ENCODE measurements around the gene EFCAB6. TPM values are rescaled to one million over a fixed set of nuclear protein-coding genes. Genes with fewer than 3 reads are reported as not detected.

Gene EFCAB6
- total RNA-seq, 2 experiments from 2014 or later = 0.26 to 0.39 TPM

- ChIA-PET POLR2A (no interaction called here), CTCF (no interaction called here)
- peaks cover 2% of the 10 kb centered on the region for H3K27me3 Mint-ChIP-seq (ENCODE audit: low read depth)
- H3K4me1 Mint-ChIP-seq (ENCODE audit: low read depth) = no peaks in the 10 kb centered on the region
- no peaks in the 10 kb centered on the region for H3K9me3 Mint-ChIP-seq (ENCODE audit: insufficient read depth)
- H3K4me3 Mint-ChIP-seq = no peak overlapping the region
- H3K36me3 Mint-ChIP-seq (ENCODE audit: low read depth) = no peaks in the 10 kb centered on the region
- DNase-seq (no peak), ATAC-seq (no peak)
- no peak overlapping the region for H3K27ac Mint-ChIP-seq
Observed at GRCh38 chr22:43544289-43544673, 267.8 kb downstream of the EFCAB6 start.

GRCh38 chr22:43543522-43544288, 268.4 kb downstream of the EFCAB6 start:
- peaks cover 2% of the 10 kb centered on the region for H3K27me3 Mint-ChIP-seq (ENCODE audit: low read depth)
- ChIA-PET POLR2A (no interaction called here), CTCF (no interaction called here)
- H3K36me3 Mint-ChIP-seq (ENCODE audit: low read depth) = no peaks in the 10 kb centered on the region
- H3K4me1 Mint-ChIP-seq (ENCODE audit: low read depth) = no peaks in the 10 kb centered on the region
- H3K27ac Mint-ChIP-seq = no peak overlapping the region
- H3K9me3 Mint-ChIP-seq (ENCODE audit: insufficient read depth) = no peaks in the 10 kb centered on the region
- H3K4me3 Mint-ChIP-seq = no peak overlapping the region
- ATAC-seq (no peak), DNase-seq (no peak)

GRCh38 chr22:43542681-43543521, 269.2 kb downstream of the EFCAB6 start:
- H3K4me1 Mint-ChIP-seq (ENCODE audit: low read depth) = no peaks in the 10 kb centered on the region
- peaks cover 2% of the 10 kb centered on the region for H3K27me3 Mint-ChIP-seq (ENCODE audit: low read depth)
- ATAC-seq (no peak), DNase-seq (no peak)
- POLR2A ChIA-PET = no interaction called here
- H3K36me3 Mint-ChIP-seq (ENCODE audit: low read depth) = no peaks in the 10 kb centered on the region
- H3K9me3 Mint-ChIP-seq (ENCODE audit: insufficient read depth) = no peaks in the 10 kb centered on the region
- CTCF ChIA-PET = no interaction called here
- H3K4me3 Mint-ChIP-seq = no peak overlapping the region
- H3K27ac Mint-ChIP-seq = no peak overlapping the region

- H3K9me3 Mint-ChIP-seq (ENCODE audit: insufficient read depth) = no peaks in the 10 kb centered on the region
- no peak overlapping the region for H3K4me3 Mint-ChIP-seq
- H3K36me3 Mint-ChIP-seq (ENCODE audit: low read depth) = no peaks in the 10 kb centered on the region
- ATAC-seq = no peak
- no peak overlapping the region for H3K27ac Mint-ChIP-seq
- DNase-seq = no peak
- no peaks in the 10 kb centered on the region for H3K4me1 Mint-ChIP-seq (ENCODE audit: low read depth)
- ChIA-PET CTCF (no interaction called here), POLR2A (no interaction called here)
- peaks cover 2% of the 10 kb centered on the region for H3K27me3 Mint-ChIP-seq (ENCODE audit: low read depth)
Observed at GRCh38 chr22:43541462-43542407, 270.4 kb downstream of the EFCAB6 start.

DNA sequence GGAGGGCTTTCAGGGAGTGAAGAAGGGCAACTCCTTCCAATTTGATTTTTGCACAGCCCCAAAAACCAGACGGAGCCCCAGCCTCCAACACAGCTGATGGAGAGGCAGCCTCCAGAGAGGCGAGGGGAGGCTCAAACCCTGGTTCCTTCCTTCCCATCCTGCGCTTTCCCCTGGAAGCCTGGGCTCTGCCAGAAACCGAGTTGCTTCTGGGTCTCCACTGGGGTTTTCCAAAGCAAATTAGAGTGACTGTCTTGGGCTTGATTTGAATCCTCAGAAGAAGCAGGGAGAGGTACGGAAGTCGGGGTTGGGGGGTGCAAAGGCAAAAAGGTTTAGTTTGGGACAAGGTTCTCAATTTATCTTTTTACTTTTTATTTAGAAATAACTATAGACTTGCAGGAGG, 271.1 kb downstream of the EFCAB6 start:
- no peak for DNase-seq
- H3K36me3 Mint-ChIP-seq (ENCODE audit: low read depth) = no peaks in the 10 kb centered on the region
- H3K9me3 Mint-ChIP-seq (ENCODE audit: insufficient read depth) = no peaks in the 10 kb centered on the region
- no peaks in the 10 kb centered on the region for H3K27me3 Mint-ChIP-seq (ENCODE audit: low read depth)
- H3K4me1 Mint-ChIP-seq (ENCODE audit: low read depth) = no peaks in the 10 kb centered on the region
- POLR2A ChIA-PET = no interaction called here
- no peak for ATAC-seq
- H3K27ac Mint-ChIP-seq = no peak overlapping the region
- CTCF ChIA-PET = no interaction called here
- no peak overlapping the region for H3K4me3 Mint-ChIP-seq

GRCh38 chr22:43540529-43540923, 271.6 kb downstream of the EFCAB6 start:
- H3K27me3 Mint-ChIP-seq (ENCODE audit: low read depth) = no peaks in the 10 kb centered on the region

DNA sequence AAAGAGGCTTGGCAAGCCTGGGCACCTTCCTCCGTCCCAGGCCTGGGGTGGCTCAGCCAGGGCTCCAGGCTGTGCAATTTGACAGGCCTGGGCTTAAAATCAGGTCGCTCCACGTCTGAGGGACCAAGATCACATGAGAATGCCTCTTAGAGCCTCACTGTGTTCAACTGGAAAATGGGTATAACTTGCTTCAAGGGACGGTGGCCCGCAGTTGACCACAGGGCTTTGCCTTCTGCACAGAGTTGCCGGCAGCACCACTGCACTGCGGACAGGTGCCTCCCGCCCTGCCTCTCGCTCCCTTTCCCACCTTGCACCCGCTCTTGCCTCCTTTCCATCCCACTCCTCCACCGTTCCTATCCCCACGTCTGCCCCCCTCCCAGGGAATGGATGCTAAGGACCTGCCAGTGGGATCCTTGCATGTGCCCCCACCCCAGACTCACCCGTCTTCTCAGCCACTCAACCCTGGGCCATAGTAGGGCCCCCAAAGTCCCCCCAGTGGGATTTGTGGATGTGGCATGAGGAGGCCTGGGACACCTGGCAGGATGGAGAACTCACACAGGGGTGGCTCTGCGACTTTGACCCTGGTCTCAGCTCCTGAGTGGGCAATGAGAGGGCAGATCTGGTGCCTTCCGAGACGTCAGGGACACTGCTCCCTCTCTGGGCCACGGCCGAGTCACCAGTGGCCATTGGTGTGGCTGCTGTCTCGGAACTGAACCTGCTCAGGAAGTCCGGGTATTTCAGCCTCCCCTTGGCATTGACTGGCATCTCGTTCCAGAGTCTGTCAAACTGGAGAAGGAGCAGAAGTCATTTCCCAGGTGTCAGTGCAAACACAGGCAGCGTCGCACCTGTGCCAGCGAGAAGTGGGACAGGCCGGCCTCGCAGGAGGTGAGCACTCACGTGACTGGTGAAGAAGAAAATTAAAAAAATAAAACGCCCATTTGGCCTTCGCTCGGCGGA, 272.3 kb downstream of the EFCAB6 start:
- H3K4me3 Mint-ChIP-seq = no peak overlapping the region
- ATAC-seq = no peak
- no peaks in the 10 kb centered on the region for H3K9me3 Mint-ChIP-seq (ENCODE audit: insufficient read depth)
- no peak for DNase-seq
- H3K4me1 Mint-ChIP-seq (ENCODE audit: low read depth) = no peaks in the 10 kb centered on the region
- H3K36me3 Mint-ChIP-seq (ENCODE audit: low read depth) = no peaks in the 10 kb centered on the region
- ChIA-PET POLR2A (no interaction called here), CTCF (no interaction called here)
- no peaks in the 10 kb centered on the region for H3K27me3 Mint-ChIP-seq (ENCODE audit: low read depth)
- H3K27ac Mint-ChIP-seq = no peak overlapping the region

More at GRCh38 chr22:43540529-43540923, 271.6 kb downstream of the EFCAB6 start:
- no peak overlapping the region for H3K27ac Mint-ChIP-seq
- H3K4me3 Mint-ChIP-seq = no peak overlapping the region
- ChIA-PET CTCF (no interaction called here), POLR2A (no interaction called here)
- H3K36me3 Mint-ChIP-seq (ENCODE audit: low read depth) = no peaks in the 10 kb centered on the region
- no peaks in the 10 kb centered on the region for H3K9me3 Mint-ChIP-seq (ENCODE audit: insufficient read depth)
- no peaks in the 10 kb centered on the region for H3K4me1 Mint-ChIP-seq (ENCODE audit: low read depth)
- ATAC-seq = no peak
- no peak for DNase-seq

DNA sequence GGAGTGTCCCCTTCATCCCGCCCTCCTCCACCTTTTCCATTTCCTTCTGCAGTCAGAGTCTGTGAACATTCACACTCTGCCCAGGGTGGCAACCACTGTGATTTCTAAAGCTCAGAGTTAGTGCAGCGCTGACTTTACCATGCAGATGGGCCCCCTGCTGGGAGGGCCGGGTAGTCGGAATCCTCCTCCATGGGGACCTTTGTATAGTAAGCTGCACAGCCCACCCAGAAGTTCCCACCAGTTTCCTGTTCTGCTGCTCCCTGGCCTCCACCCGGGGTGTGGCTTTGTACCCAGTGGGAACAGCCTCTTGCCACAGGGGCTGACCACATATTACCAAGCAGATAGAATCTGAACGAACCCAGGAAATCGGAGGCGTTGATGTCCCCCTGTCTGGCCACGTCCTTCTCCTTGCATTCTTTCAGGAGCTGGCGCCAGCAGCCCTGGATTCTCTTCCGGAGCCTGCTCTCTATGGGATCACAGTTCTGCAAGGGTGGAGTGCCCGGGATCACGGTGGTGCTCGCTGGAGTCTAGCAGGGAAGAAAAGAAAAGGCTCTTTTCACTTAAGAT, 275.0 kb downstream of the EFCAB6 start:
- DNase-seq (no peak), ATAC-seq (no peak)
- Mint-ChIP-seq H3K9me3 (ENCODE audit: insufficient read depth) (no peaks in the 10 kb centered on the region), H3K4me1 (ENCODE audit: low read depth) (no peaks in the 10 kb centered on the region), H3K4me3 (no peak overlapping the region), H3K36me3 (ENCODE audit: low read depth) (no peaks in the 10 kb centered on the region), H3K27me3 (ENCODE audit: low read depth) (no peaks in the 10 kb centered on the region), H3K27ac (no peak overlapping the region)
- CTCF ChIA-PET = no interaction called here
- POLR2A ChIA-PET = no interaction called here

- H3K27me3 Mint-ChIP-seq (ENCODE audit: low read depth) = no peaks in the 10 kb centered on the region
- H3K27ac Mint-ChIP-seq = no peak overlapping the region
- ChIA-PET POLR2A (no interaction called here), CTCF (no interaction called here)
- no peaks in the 10 kb centered on the region for H3K36me3 Mint-ChIP-seq (ENCODE audit: low read depth)
- ATAC-seq (no peak), DNase-seq (no peak)
- H3K4me3 Mint-ChIP-seq = no peak overlapping the region
- no peaks in the 10 kb centered on the region for H3K9me3 Mint-ChIP-seq (ENCODE audit: insufficient read depth)
- no peaks in the 10 kb centered on the region for H3K4me1 Mint-ChIP-seq (ENCODE audit: low read depth)
Observed at GRCh38 chr22:43535741-43536140, 276.4 kb downstream of the EFCAB6 start.

DNA sequence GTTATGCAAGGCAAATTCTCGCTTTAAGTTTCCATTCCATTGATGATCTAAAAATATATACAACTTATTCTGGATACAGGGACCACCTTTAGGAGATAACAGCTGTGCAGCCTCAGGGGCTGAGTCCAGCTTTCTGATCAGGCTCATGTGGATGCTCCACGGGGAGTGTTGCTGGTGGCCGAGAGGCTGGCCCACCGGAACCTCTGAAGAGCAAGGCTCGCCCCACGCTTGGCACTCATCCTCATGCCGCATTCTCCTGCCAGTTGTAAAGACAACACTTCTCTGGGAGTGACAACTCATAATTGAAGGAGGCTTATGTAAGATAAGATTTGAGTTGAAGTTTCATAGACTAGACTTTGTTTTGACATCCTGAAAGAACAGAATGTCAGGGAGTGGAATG, 276.8 kb downstream of the EFCAB6 start:
- Mint-ChIP-seq H3K4me1 (ENCODE audit: low read depth) (no peaks in the 10 kb centered on the region), H3K27ac (no peak overlapping the region), H3K27me3 (ENCODE audit: low read depth) (no peaks in the 10 kb centered on the region), H3K4me3 (no peak overlapping the region), H3K36me3 (ENCODE audit: low read depth) (no peaks in the 10 kb centered on the region), H3K9me3 (ENCODE audit: insufficient read depth) (no peaks in the 10 kb centered on the region)
- ChIA-PET CTCF (no interaction called here), POLR2A (no interaction called here)
- ATAC-seq = no peak
- no peak for DNase-seq

- Mint-ChIP-seq H3K36me3 (ENCODE audit: low read depth) (no peaks in the 10 kb centered on the region), H3K9me3 (ENCODE audit: insufficient read depth) (no peaks in the 10 kb centered on the region), H3K27me3 (ENCODE audit: low read depth) (no peaks in the 10 kb centered on the region), H3K4me3 (no peak overlapping the region), H3K27ac (no peak overlapping the region), H3K4me1 (ENCODE audit: low read depth) (no peaks in the 10 kb centered on the region)
- CTCF ChIA-PET = no interaction called here
- ATAC-seq (no peak), DNase-seq (no peak)
- POLR2A ChIA-PET = no interaction called here
Observed at GRCh38 chr22:43534916-43535315, 277.2 kb downstream of the EFCAB6 start.
